DOHH2 (cell line): ENCODE results near the gene NEK4.

Experiments used
- H3F3A ChIP-seq: fragments of 200-600 bp; sonication (generic), shearing (Covaris generic); 2 replicates; pipeline ENCODE4 v1.6.0; 2016; ENCODE audit warnings: antibody characterized with exemption, mild to moderate bottlenecking; ENCODE audit not compliant: control insufficient read depth, insufficient read depth
- H3K27ac ChIP-seq: fragments of 200-600 bp; sonication (generic); 2 replicates; pipeline ENCODE4 v1.5.1; 2014; ENCODE audit warnings: low read depth, mild to moderate bottlenecking, low read length, moderate library complexity
- H3K27me3 ChIP-seq: fragments of 200-600 bp; sonication (generic); 2 replicates; pipeline ENCODE4 v1.6.1; 2014; ENCODE audit warnings: mild to moderate bottlenecking, low read length, mixed read lengths; ENCODE audit not compliant: control insufficient read depth
- H3K36me3 ChIP-seq: fragments of 200-600 bp; sonication (generic); 2 replicates; pipeline ENCODE4 v1.6.1; 2014; ENCODE audit warnings: mild to moderate bottlenecking, low read length, moderate library complexity, mixed read lengths; ENCODE audit not compliant: control insufficient read depth
- H3K4me1 ChIP-seq: fragments of 200-600 bp; sonication (generic); 2 replicates; pipeline ENCODE4 v1.6.1; 2014; ENCODE audit warnings: mild to moderate bottlenecking, low read length, mixed read lengths; ENCODE audit not compliant: control insufficient read depth
- H3K4me2 ChIP-seq: fragments of 200-600 bp; sonication (generic); 2 replicates; pipeline ENCODE4 v1.6.0; 2014; ENCODE audit warnings: mild to moderate bottlenecking, low read length, moderate library complexity
- H3K4me3 ChIP-seq: fragments of 200-600 bp; sonication (generic); 2 replicates; pipeline ENCODE4 v1.5.1; 2014; ENCODE audit warnings: mild to moderate bottlenecking, low read length, mixed read lengths
- H3K79me2 ChIP-seq: fragments of 200-600 bp; sonication (generic); 2 replicates; pipeline ENCODE4 v1.6.1; 2014; ENCODE audit warnings: mild to moderate bottlenecking, low read length, mixed read lengths; ENCODE audit not compliant: control insufficient read depth
- H3K9me2 ChIP-seq: fragments of 200-600 bp; sonication (generic); replicated peaks from 2 replicates; pipeline ENCODE4 v1.6.1; 2014; ENCODE audit warnings: mild to moderate bottlenecking, low read length, mixed read lengths; ENCODE audit not compliant: control insufficient read depth
- H3K9me3 ChIP-seq: fragments of 200-600 bp; sonication (generic); 2 replicates; pipeline ENCODE4 v1.6.1; 2014; ENCODE audit warnings: antibody characterized with exemption, low read length, mixed read lengths; ENCODE audit not compliant: control insufficient read depth, insufficient read depth
- H4K20me1 ChIP-seq: fragments of 200-600 bp; sonication (generic); 2 replicates; pipeline ENCODE4 v1.6.0; 2014; ENCODE audit warnings: low read depth, mild to moderate bottlenecking, antibody characterized with exemption, low read length, moderate library complexity; ENCODE audit not compliant: control insufficient read depth, insufficient read depth
- CTCF ChIP-seq: fragments of 200-600 bp; sonication (generic); IDR thresholded peaks from one replicate; pipeline ENCODE4 v1.5.1; 2014; ENCODE audit warnings: antibody characterized with exemption, mild to moderate bottlenecking, low read depth, low read length; ENCODE audit not compliant: poor library complexity, severe bottlenecking
- EZH2phosphoT487 ChIP-seq: fragments of 200-600 bp; sonication (generic); IDR thresholded peaks from 2 replicates; pipeline ENCODE4 v1.6.1; 2017; ENCODE audit warnings: borderline replicate concordance, mild to moderate bottlenecking, antibody characterized with exemption, low read length, moderate library complexity, mixed read lengths

NEK4 gene

GRCh38 chr3:52695798-52696671 lies 74.7 kb downstream of the NEK4 start:
- Histone ChIP-seq H3F3A (peaks cover 85% of the 10 kb centered on the region), H3K9me3 (no peaks in the 10 kb centered on the region), H3K4me2 (no peak overlapping the region), H3K4me3 (no peak overlapping the region), H4K20me1 (peaks cover 6% of the 10 kb centered on the region; the same call in 1 of the 2 replicates), H3K36me3 (peaks cover 78% of the 10 kb centered on the region), H3K27me3 (no peaks in the 10 kb centered on the region), H3K9me2 (no peaks in the 10 kb centered on the region), H3K4me1 (peaks cover 22% of the 10 kb centered on the region), H3K27ac (peak overlapping the region; percentile 47; the same call in 1 of the 2 replicates), H3K79me2 (peaks cover 9% of the 10 kb centered on the region)
- no peak for TF ChIP-seq CTCF
- TF ChIP-seq EZH2phosphoT487 = no peak

DNA sequence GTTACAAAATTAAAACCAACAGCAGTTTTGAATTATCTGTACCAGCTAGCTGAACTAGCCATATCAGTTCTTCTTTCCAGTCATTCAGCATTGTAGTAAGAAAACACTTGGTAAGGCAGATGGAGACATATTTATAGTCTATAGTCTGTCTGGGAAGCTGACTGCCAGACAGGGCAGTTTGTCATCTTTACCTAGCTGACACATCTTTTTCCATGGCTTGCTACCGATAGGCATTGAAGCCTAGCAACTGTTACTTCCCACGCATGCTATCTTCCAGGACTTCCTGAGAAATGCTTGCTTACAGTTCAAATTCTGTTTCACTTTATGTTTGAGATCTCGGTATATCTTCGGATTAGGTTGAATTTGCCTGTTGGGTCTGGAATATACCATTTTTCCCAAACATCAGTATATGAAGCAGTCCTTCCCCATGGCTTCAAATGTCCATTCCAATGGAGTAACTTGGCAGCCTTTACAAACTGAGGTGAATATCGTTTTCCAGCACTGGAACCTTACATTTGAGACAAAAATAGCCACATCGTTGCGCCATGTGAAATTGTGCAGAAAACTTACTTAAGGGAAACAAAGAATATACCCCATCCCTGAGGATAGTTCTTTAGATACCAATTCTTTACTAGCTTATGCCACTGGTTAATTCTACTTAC lies 76.1 kb downstream of the NEK4 start:
- Histone ChIP-seq H3K9me3 (no peaks in the 10 kb centered on the region), H3F3A (peaks cover 83% of the 10 kb centered on the region), H3K4me1 (peaks cover 22% of the 10 kb centered on the region), H4K20me1 (peaks cover 6% of the 10 kb centered on the region; the same call in 1 of the 2 replicates), H3K36me3 (peaks cover 86% of the 10 kb centered on the region), H3K9me2 (no peaks in the 10 kb centered on the region), H3K4me3 (no peak overlapping the region), H3K27ac (no peak overlapping the region), H3K4me2 (no peak overlapping the region), H3K27me3 (no peaks in the 10 kb centered on the region), H3K79me2 (peaks cover 16% of the 10 kb centered on the region)
- TF ChIP-seq CTCF = no peak
- no peak for TF ChIP-seq EZH2phosphoT487

DNA sequence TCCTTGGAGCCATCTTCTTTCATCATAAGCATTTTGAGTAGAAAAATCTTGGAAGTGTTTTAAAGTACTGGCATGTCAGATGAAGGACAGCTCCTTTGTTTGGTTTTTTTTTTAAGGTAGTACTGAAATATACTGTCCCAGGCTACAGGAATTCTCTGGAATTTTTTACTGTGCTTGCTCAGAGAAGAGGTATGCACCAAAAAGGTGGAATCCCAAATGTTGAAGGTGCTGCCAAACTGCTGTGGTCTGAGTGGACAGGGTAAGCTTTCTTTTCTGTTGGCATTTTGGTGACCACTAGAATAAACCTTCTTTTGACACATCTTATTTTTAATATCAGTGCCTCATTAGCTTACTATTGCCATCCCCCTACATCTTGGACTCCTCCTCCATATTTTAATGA lies 77.7 kb downstream of the NEK4 start:
- Histone ChIP-seq H3K27ac (no peak overlapping the region), H3K9me3 (no peaks in the 10 kb centered on the region), H3K9me2 (no peaks in the 10 kb centered on the region), H3K36me3 (peaks cover 100% of the 10 kb centered on the region), H3K4me3 (no peak overlapping the region), H4K20me1 (peaks cover 15% of the 10 kb centered on the region; the same call in 1 of the 2 replicates), H3F3A (peaks cover 87% of the 10 kb centered on the region), H3K4me1 (peaks cover 36% of the 10 kb centered on the region), H3K27me3 (no peaks in the 10 kb centered on the region), H3K79me2 (peaks cover 32% of the 10 kb centered on the region), H3K4me2 (no peak overlapping the region)
- TF ChIP-seq CTCF = no peak
- TF ChIP-seq EZH2phosphoT487 = no peak
